OCI-LY3 (cell line): ENCODE results near the gene SPRYD7.

ENCODE experiments used
- CTCF ChIP-seq: fragments of 200-600, 300-600 bp; sonication (generic); IDR thresholded peaks from 2 replicates; pipeline ENCODE4 v1.5.1; 2014; ENCODE audit warnings: antibody characterized with exemption, low read length, low read depth
- EZH2phosphoT487 ChIP-seq: fragments of 200-600 bp; shearing (Covaris generic); IDR thresholded peaks from 2 replicates; pipeline ENCODE4 v1.6.1; 2018; ENCODE audit warnings: antibody characterized with exemption, mixed run types, low read depth

GRCh38 chr13:49958321-49958720 is 22.2 kb upstream of the SPRYD7 start:
- TF ChIP-seq CTCF (no peak), EZH2phosphoT487 (no peak)
